CD14-positive monocyte (primary cell): ENCODE data around the gene NIP7. TPM values are rescaled to one million over a fixed set of nuclear protein-coding genes. Genes with fewer than 3 reads are reported as not detected.

ENCODE experiments used
- DNase-seq, 3 donors: peaks; one replicate each; pipeline ENCODE4 v3.0.0-alpha.2; 2011 to 2022
- H2AFZ ChIP-seq: 2 replicates; pipeline ENCODE4 v1.6.0; 2012; ENCODE audit warnings: mild to moderate bottlenecking, low read depth, low read length, inconsistent platforms; ENCODE audit not compliant: insufficient read depth, poor library complexity, severe bottlenecking
- H3K27ac ChIP-seq, 2 donors: 1 replicate in 1 of 2; 2 replicates in 1 of 2; pipeline ENCODE4 v1.5.1; 2012 to 2013; ENCODE audit warnings: low read length in 2 of 2, control low read depth in 1 of 2, inconsistent platforms in 1 of 2, low read depth in 1 of 2, mild to moderate bottlenecking in 1 of 2
- H3K27me3 ChIP-seq, 2 donors: one replicate each; pipeline versions ENCODE4 v1.6.0 to v1.6.1; 2011 to 2013; ENCODE audit warnings: low read length in 2 of 2; ENCODE audit not compliant: control insufficient read depth in 2 of 2, insufficient read depth in 2 of 2
- H3K36me3 ChIP-seq, 2 donors: replicated peaks in 1 of 2; 1 replicate in 1 of 2; 2 replicates in 1 of 2; pipeline versions ENCODE4 v1.5.1 to v1.6.1; 2012 to 2013; ENCODE audit warnings: low read length in 2 of 2, control low read depth in 1 of 2, inconsistent platforms in 1 of 2, mild to moderate bottlenecking in 1 of 2; ENCODE audit not compliant: insufficient read depth in 2 of 2, control insufficient read depth in 1 of 2
- H3K4me1 ChIP-seq, 2 donors: 1 replicate in 1 of 2; 2 replicates in 1 of 2; pipeline versions ENCODE4 v1.5.1 to v1.6.1; 2012 to 2013; ENCODE audit warnings: low read length in 2 of 2, control low read depth in 1 of 2, inconsistent platforms in 1 of 2, mild to moderate bottlenecking in 1 of 2, moderate library complexity in 1 of 2; ENCODE audit not compliant: insufficient read depth in 2 of 2, control insufficient read depth in 1 of 2
- H3K4me2 ChIP-seq: replicated peaks from 2 replicates; pipeline ENCODE3; 2012; ENCODE audit warnings: low read length, moderate library complexity, mild to moderate bottlenecking; ENCODE audit not compliant: poor library complexity, severe bottlenecking; ENCODE audit errors: extremely low read depth
- H3K4me3 ChIP-seq, 3 experiments: fragments of 200-600 bp in 1 of 3; sonication (generic) in 1 of 3; replicated peaks in 1 of 3; 1 replicate in 2 of 3; 2 replicates in 1 of 3; pipeline ENCODE4 v1.5.1; 2011 to 2013; ENCODE audit warnings: low read length in 3 of 3, mild to moderate bottlenecking in 3 of 3, control low read depth in 2 of 3, low read depth in 2 of 3, inconsistent platforms in 1 of 3, moderate library complexity in 1 of 3
- H3K79me2 ChIP-seq: 2 replicates; pipeline ENCODE4 v1.6.0; 2012; ENCODE audit warnings: mild to moderate bottlenecking, control low read depth, inconsistent platforms, low read length, moderate library complexity; ENCODE audit not compliant: insufficient read depth
- H3K9ac ChIP-seq: 2 replicates; pipeline ENCODE4 v1.6.0; 2017; ENCODE audit warnings: low read length, mild to moderate bottlenecking; ENCODE audit not compliant: insufficient read depth, poor library complexity, severe bottlenecking
- H3K9me3 ChIP-seq, 2 donors: replicated peaks in 1 of 2; 1 replicate in 1 of 2; 2 replicates in 1 of 2; pipeline versions ENCODE4 v1.5.1 to v1.6.1; 2012 to 2013; ENCODE audit warnings: low read length in 2 of 2, control low read depth in 1 of 2; ENCODE audit not compliant: control insufficient read depth in 1 of 2, insufficient read depth in 1 of 2
- H4K20me1 ChIP-seq: 2 replicates; pipeline ENCODE4 v1.6.0; 2012; ENCODE audit warnings: mild to moderate bottlenecking, low read length, control low read depth, moderate library complexity; ENCODE audit not compliant: insufficient read depth
- H3K27ac Mint-ChIP-seq, 7 donors: one replicate each; pipeline ENCODE4 v1.8.0; 2020; ENCODE audit warnings: mild to moderate bottlenecking in 7 of 7, mixed read lengths in 7 of 7, moderate library complexity in 6 of 7, inconsistent platforms in 2 of 7
- H3K27me3 Mint-ChIP-seq, 3 donors: one replicate each; pipeline ENCODE4 v1.8.0; 2021 to 2022; ENCODE audit warnings: low read depth in 3 of 3, mild to moderate bottlenecking in 3 of 3, mixed read lengths in 3 of 3, moderate library complexity in 3 of 3, inconsistent platforms in 1 of 3
- H3K36me3 Mint-ChIP-seq, 2 donors: one replicate each; pipeline ENCODE4 v1.8.0; 2020; ENCODE audit warnings: mixed read lengths in 2 of 2, inconsistent platforms in 1 of 2, mild to moderate bottlenecking in 1 of 2
- H3K4me1 Mint-ChIP-seq: one replicate; pipeline ENCODE4 v1.8.0; 2020; ENCODE audit warnings: mild to moderate bottlenecking, mixed read lengths
- H3K4me3 Mint-ChIP-seq, 2 donors: one replicate each; pipeline ENCODE4 v1.8.0; 2020; ENCODE audit warnings: mild to moderate bottlenecking in 2 of 2, mixed read lengths in 2 of 2, moderate library complexity in 1 of 2
- H3K9me3 Mint-ChIP-seq, 7 donors: one replicate each; pipeline ENCODE4 v1.8.0; 2020 to 2022; ENCODE audit warnings: mixed read lengths in 7 of 7, mild to moderate bottlenecking in 6 of 7, moderate library complexity in 6 of 7, inconsistent platforms in 2 of 7
- CTCF ChIP-seq: fragments of 200-600 bp; IDR thresholded peaks from one replicate; pipeline ENCODE4 v1.8.0; 2022; ENCODE audit warnings: antibody characterized with exemption, mild to moderate bottlenecking
- WGBS: methylation state at CpG from one replicate; pipeline ENCODE4 v1.1.5; 2013; ENCODE audit warnings: missing lambda C conversion rate; ENCODE audit not compliant: insufficient coverage; 5-methylcytosine and 5-hydroxymethylcytosine counted together
- intact Hi-C, 2 donors: fragments of 100-400 bp; cut with micrococcal nuclease; formaldehyde crosslinking; loops; one replicate each; pipeline versions ENCODE4 v1.15.0 to v1.15.1; 2023
- polyA plus RNA-seq, 3 donors: library from polyadenylated mRNA; depleted of rRNA in 1 of 3; unstranded in 2 of 3; stranded (reverse) in 1 of 3; fragments of 300-500 nt in 2 of 3; fragments of >200 nt in 1 of 3; fragmentation: Illumina TruSeq in 2 of 3; gene quantifications; 1 replicate in 2 of 3; 2 replicates in 1 of 3; pipeline ENCODE4 v1.2.3, GENCODE V29; 2012 to 2021

NIP7 gene
- polyA plus RNA-seq, 3 donors = 3.0 to 16.4 (median 14.2) TPM

- H3K4me2 ChIP-seq = no peak overlapping the region
- H3K4me3 ChIP-seq = no peak overlapping the region
- intact Hi-C loops = no loop called here
- H2AFZ ChIP-seq = no peak overlapping the region
- no peak overlapping the region for H3K27ac ChIP-seq
- no peak overlapping the region for H3K27ac Mint-ChIP-seq
- no peaks in the 10 kb centered on the region for H3K27me3 ChIP-seq
- H3K4me3 Mint-ChIP-seq = no peak overlapping the region
- no peak for TF ChIP-seq CTCF
- no peak overlapping the region for H3K9ac ChIP-seq
- peaks cover 3% of the 10 kb centered on the region for H4K20me1 ChIP-seq
- DNase-seq = no peak
- peaks cover 29 to 42% of the 10 kb centered on the region in 2 donors for H3K36me3 Mint-ChIP-seq
- peaks cover 24 to 43% of the 10 kb centered on the region in 2 donors for H3K36me3 ChIP-seq
- no peaks in the 10 kb centered on the region for H3K9me3 Mint-ChIP-seq
- H3K27me3 Mint-ChIP-seq = no peaks in the 10 kb centered on the region
- H3K4me1 ChIP-seq = peaks cover 18 to 19% of the 10 kb centered on the region in 2 donors
- no peaks in the 10 kb centered on the region for H3K9me3 ChIP-seq
- H3K4me1 Mint-ChIP-seq = peaks cover 20% of the 10 kb centered on the region
- 84% methylated on average over 7 of the region's 10 CpGs for WGBS
- no peaks in the 10 kb centered on the region for H3K79me2 ChIP-seq
These were observed 10.0 kb downstream of the NIP7 start for GRCh38 chr16:69349536-69349935.

GRCh38 chr16:69350536-69351133 lies 11.1 kb downstream of the NIP7 start:
- Histone ChIP-seq H3K4me1 (peaks cover 13 to 14% of the 10 kb centered on the region in 2 donors), H3K4me2 (no peak overlapping the region), H3K27me3 (no peaks in the 10 kb centered on the region), H3K4me3 (no peak overlapping the region), H3K9ac (no peak overlapping the region), H3K79me2 (no peaks in the 10 kb centered on the region), H4K20me1 (peaks cover 1% of the 10 kb centered on the region), H3K27ac (no peak overlapping the region), H3K36me3 (peaks cover 29 to 53% of the 10 kb centered on the region in 2 donors), H3K9me3 (no peaks in the 10 kb centered on the region), H2AFZ (no peak overlapping the region)
- intact Hi-C loops = no loop called here
- Mint-ChIP-seq H3K36me3 (peaks cover 38 to 52% of the 10 kb centered on the region in 2 donors), H3K4me1 (peaks cover 13% of the 10 kb centered on the region), H3K9me3 (no peaks in the 10 kb centered on the region), H3K27me3 (no peaks in the 10 kb centered on the region), H3K4me3 (no peak overlapping the region), H3K27ac (peak overlapping the region in 2 of 7 donors; percentile 37 to 46)
- WGBS = 90% methylated on average over 2 of the region's 6 CpGs
- no peak for DNase-seq
- TF ChIP-seq CTCF = no peak
